ENCODE results near the gene TUBAL3.

DNA sequence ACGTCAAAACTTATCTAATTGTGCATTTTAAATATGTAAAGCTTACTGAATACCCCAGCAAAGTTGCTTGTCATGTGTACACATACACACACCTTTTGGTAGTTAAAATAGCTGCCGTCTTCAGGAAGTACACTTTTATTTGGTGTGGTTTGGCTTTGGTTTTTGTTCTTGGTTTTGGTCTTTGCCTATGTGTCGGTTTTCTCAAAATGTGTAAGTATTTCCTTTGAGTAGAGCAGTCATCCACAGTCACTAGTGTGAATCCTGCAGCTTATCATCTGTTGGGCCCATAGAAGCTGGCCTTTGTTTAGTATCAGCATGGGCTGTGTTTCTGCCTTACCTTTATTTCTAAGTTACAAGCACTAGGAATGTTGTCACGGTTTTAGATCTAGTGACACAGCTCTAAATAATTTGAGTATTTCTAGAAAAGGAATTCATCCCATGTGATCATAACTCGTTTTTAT lies 43.0 kb upstream of the TUBAL3 start:
- no peak for TF ChIP-seq CEBPB (IDR thresholded peaks at IDR 0.05)
- no peak for TF ChIP-seq ZSCAN20 (CRISPR knock-in tag; IDR thresholded peaks at IDR 0.05)
- no peak for TF ChIP-seq HOXA7 (CRISPR knock-in tag; IDR thresholded peaks at IDR 0.05)
- no peak for TF ChIP-seq CHD4 (IDR thresholded peaks at IDR 0.05; ENCODE audit: borderline replicate concordance)
- TF ChIP-seq, protein P1, sequence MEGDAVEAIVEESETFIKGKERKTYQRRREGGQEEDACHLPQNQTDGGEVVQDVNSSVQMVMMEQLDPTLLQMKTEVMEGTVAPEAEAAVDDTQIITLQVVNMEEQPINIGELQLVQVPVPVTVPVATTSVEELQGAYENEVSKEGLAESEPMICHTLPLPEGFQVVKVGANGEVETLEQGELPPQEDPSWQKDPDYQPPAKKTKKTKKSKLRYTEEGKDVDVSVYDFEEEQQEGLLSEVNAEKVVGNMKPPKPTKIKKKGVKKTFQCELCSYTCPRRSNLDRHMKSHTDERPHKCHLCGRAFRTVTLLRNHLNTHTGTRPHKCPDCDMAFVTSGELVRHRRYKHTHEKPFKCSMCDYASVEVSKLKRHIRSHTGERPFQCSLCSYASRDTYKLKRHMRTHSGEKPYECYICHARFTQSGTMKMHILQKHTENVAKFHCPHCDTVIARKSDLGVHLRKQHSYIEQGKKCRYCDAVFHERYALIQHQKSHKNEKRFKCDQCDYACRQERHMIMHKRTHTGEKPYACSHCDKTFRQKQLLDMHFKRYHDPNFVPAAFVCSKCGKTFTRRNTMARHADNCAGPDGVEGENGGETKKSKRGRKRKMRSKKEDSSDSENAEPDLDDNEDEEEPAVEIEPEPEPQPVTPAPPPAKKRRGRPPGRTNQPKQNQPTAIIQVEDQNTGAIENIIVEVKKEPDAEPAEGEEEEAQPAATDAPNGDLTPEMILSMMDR (IDR thresholded peaks at IDR 0.05), result no peak
- TF ChIP-seq PHF8 (IDR thresholded peaks at IDR 0.05; ENCODE audit: borderline replicate concordance, low read depth), result no peak
- TF ChIP-seq HDAC2 (IDR thresholded peaks at IDR 0.05), result no peak
- TF ChIP-seq MAZ (IDR thresholded peaks at IDR 0.05; ENCODE audit: borderline replicate concordance, low read depth, low read length), result no peak
- TF ChIP-seq, protein P2, sequence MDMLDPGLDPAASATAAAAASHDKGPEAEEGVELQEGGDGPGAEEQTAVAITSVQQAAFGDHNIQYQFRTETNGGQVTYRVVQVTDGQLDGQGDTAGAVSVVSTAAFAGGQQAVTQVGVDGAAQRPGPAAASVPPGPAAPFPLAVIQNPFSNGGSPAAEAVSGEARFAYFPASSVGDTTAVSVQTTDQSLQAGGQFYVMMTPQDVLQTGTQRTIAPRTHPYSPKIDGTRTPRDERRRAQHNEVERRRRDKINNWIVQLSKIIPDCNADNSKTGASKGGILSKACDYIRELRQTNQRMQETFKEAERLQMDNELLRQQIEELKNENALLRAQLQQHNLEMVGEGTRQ (IDR thresholded peaks at IDR 0.05), result no peak
